ENCODE results near the gene UPK2.
"Not testable (repeated sequence)": the region's sequence is repeated elsewhere in the genome, so short reads cannot be mapped to it uniquely, and the experiment has no call there.

The UPK2 gene

GRCh38 chr11:118961591-118961990 lies 5.5 kb downstream of the UPK2 start:
- Histone ChIP-seq H3K4me1 (ENCODE audit: insufficient read depth, poor library complexity, severe bottlenecking) (no peaks in the 10 kb centered on the region), H3K9me3 (ENCODE audit: severe bottlenecking) (no peaks in the 10 kb centered on the region), H3K36me3 (ENCODE audit: low read depth) (no peaks in the 10 kb centered on the region), H3K4me3 (ENCODE audit: severe bottlenecking) (no peak overlapping the region), H3K27me3 (ENCODE audit: insufficient read depth, poor library complexity, severe bottlenecking) (no peaks in the 10 kb centered on the region), H3K27ac (ENCODE audit: poor library complexity, severe bottlenecking) (no peak overlapping the region)
- DNase-seq (ENCODE audit: low spot score) = no peak
- no peak for ATAC-seq (ENCODE audit: low read depth)
- TF ChIP-seq, protein P1, sequence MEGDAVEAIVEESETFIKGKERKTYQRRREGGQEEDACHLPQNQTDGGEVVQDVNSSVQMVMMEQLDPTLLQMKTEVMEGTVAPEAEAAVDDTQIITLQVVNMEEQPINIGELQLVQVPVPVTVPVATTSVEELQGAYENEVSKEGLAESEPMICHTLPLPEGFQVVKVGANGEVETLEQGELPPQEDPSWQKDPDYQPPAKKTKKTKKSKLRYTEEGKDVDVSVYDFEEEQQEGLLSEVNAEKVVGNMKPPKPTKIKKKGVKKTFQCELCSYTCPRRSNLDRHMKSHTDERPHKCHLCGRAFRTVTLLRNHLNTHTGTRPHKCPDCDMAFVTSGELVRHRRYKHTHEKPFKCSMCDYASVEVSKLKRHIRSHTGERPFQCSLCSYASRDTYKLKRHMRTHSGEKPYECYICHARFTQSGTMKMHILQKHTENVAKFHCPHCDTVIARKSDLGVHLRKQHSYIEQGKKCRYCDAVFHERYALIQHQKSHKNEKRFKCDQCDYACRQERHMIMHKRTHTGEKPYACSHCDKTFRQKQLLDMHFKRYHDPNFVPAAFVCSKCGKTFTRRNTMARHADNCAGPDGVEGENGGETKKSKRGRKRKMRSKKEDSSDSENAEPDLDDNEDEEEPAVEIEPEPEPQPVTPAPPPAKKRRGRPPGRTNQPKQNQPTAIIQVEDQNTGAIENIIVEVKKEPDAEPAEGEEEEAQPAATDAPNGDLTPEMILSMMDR (IDR thresholded peaks at IDR 0.05; ENCODE audit: poor library complexity, severe bottlenecking) = no peak

DNA sequence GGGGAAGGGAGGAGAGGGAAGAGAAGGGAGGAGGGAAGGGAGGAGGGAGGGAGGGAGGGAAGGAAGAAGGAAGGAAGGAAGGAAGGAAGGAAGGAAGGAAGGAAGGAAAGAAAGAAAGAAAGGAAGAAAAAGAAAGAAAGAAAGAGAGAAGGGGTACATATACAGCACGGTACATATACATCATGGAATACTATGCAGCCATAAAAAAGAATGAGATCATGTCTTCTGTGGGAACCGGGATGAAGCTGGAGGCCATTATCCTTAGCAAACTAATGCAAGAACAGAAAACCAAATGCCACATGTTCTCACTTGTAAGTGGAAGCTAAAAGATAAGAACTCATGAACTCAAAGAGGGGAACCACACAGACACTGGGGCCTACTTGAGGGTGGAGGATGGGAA lies 13.4 kb downstream of the UPK2 start:
- H3K36me3 ChIP-seq (ENCODE audit: low read depth); H3K27me3 ChIP-seq (ENCODE audit: insufficient read depth, poor library complexity, severe bottlenecking); H3K4me1 ChIP-seq (ENCODE audit: insufficient read depth, poor library complexity, severe bottlenecking); H3K9me3 ChIP-seq (ENCODE audit: severe bottlenecking); H3K27ac ChIP-seq (ENCODE audit: poor library complexity, severe bottlenecking); DNase-seq (ENCODE audit: low spot score); H3K4me3 ChIP-seq (ENCODE audit: severe bottlenecking); ATAC-seq (ENCODE audit: low read depth): not testable (repeated sequence)

DNA sequence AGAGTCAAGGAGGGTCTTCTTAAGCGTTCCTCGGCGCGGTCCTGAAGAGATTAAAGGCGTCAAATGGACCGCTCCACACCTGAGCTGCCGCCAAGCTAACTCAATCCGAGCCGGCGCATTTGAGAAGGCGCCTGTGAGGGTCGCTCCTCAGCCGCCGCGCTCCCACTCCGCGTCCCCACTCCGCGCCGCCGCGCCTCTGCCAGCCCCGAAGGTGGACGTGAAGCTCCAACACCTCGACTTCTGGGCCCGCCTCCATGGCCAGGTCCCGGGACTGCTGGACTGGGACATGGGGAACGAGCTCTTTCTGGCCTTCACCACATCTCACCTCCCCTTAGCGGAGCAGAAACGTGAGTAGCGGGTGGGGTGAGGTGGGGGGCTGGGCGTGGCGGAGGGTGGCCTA lies 15.5 kb downstream of the UPK2 start, which contains the start of gene FOXR1:
Gene FOXR1 (plus strand): TSS at position 116 of the 400 bp plus-strand sequence. CDS start 171 bp downstream, at position 287.
- H3K27ac ChIP-seq (ENCODE audit: poor library complexity, severe bottlenecking) = no peak within 1 kb of the TSS
- H3K4me3 ChIP-seq (ENCODE audit: severe bottlenecking) = no peak within 1 kb of the TSS
- no peak for ATAC-seq (ENCODE audit: low read depth)
- no peak for DNase-seq (ENCODE audit: low spot score)
- TF ChIP-seq, protein P1 (IDR thresholded peaks at IDR 0.05; ENCODE audit: poor library complexity, severe bottlenecking) = no peak
- no peaks in the 10 kb centered on the region for H3K4me1 ChIP-seq (ENCODE audit: insufficient read depth, poor library complexity, severe bottlenecking)
- H3K36me3 ChIP-seq (ENCODE audit: low read depth) = no peaks in the 10 kb centered on the region
- H3K9me3 ChIP-seq (ENCODE audit: severe bottlenecking) = no peaks in the 10 kb centered on the region
- H3K27me3 ChIP-seq (ENCODE audit: insufficient read depth, poor library complexity, severe bottlenecking) = no peaks in the 10 kb centered on the region

GRCh38 chr11:118973985-118974384 lies 17.9 kb downstream of the UPK2 start:
- no peak overlapping the region for H3K4me3 ChIP-seq (ENCODE audit: severe bottlenecking)
- DNase-seq (ENCODE audit: low spot score) = no peak
- no peaks in the 10 kb centered on the region for H3K36me3 ChIP-seq (ENCODE audit: low read depth)
- TF ChIP-seq, protein P1 (IDR thresholded peaks at IDR 0.05; ENCODE audit: poor library complexity, severe bottlenecking) = no peak
- no peaks in the 10 kb centered on the region for H3K4me1 ChIP-seq (ENCODE audit: insufficient read depth, poor library complexity, severe bottlenecking)
- H3K9me3 ChIP-seq (ENCODE audit: severe bottlenecking) = no peaks in the 10 kb centered on the region
- H3K27me3 ChIP-seq (ENCODE audit: insufficient read depth, poor library complexity, severe bottlenecking) = no peaks in the 10 kb centered on the region
- ATAC-seq (ENCODE audit: low read depth) = no peak
- no peak overlapping the region for H3K27ac ChIP-seq (ENCODE audit: poor library complexity, severe bottlenecking)

- H3K4me3 ChIP-seq (ENCODE audit: severe bottlenecking) = no peak overlapping the region
- no peaks in the 10 kb centered on the region for H3K4me1 ChIP-seq (ENCODE audit: insufficient read depth, poor library complexity, severe bottlenecking)
- no peaks in the 10 kb centered on the region for H3K9me3 ChIP-seq (ENCODE audit: severe bottlenecking)
- H3K36me3 ChIP-seq (ENCODE audit: low read depth) = no peaks in the 10 kb centered on the region
- no peak overlapping the region for H3K27ac ChIP-seq (ENCODE audit: poor library complexity, severe bottlenecking)
- TF ChIP-seq, protein P1 (IDR thresholded peaks at IDR 0.05; ENCODE audit: poor library complexity, severe bottlenecking) = no peak
- no peak for DNase-seq (ENCODE audit: low spot score)
- H3K27me3 ChIP-seq (ENCODE audit: insufficient read depth, poor library complexity, severe bottlenecking) = no peaks in the 10 kb centered on the region
- ATAC-seq (ENCODE audit: low read depth) = no peak
Observed at GRCh38 chr11:118975771-118976709, 19.9 kb downstream of the UPK2 start.

All from RWPE2 (cell line).